Activated gamma-delta T cell treated with anti-CD3 and anti-CD28 coated beads, Interleukin-2, amount 50 U/mL, for 16 hours (primary cell): ENCODE data around the gene CSF3.

Source experiments
- DNase-seq: peaks from one replicate; pipeline ENCODE4 v3.0.0-alpha.2; 2020; ENCODE audit warnings: low read depth

Gene CSF3

GRCh38 chr17:40062329-40063186, 47.3 kb downstream of the CSF3 start, which contains the start of gene THRA:
Gene THRA (plus strand): TSS chr17:40062965. CDS start chr17:40074489, 11,524 bp downstream.
- DNase-seq: peak; percentile 40

GRCh38 chr17:40063187-40063771, 48.0 kb downstream of the CSF3 start:
- DNase-seq: no peak

GRCh38 chr17:40063901-40064531, 48.8 kb downstream of the CSF3 start:
- no peak for DNase-seq

- DNase-seq: no peak
These were observed 49.9 kb downstream of the CSF3 start for GRCh38 chr17:40064971-40065768.

- DNase-seq: no peak
These were observed 50.7 kb downstream of the CSF3 start for GRCh38 chr17:40065769-40066510.
